HG03060 (cell line): Measurements from ENCODE around the gene ZCCHC14.
"Not testable (repeated sequence)": the region's sequence is repeated elsewhere in the genome, so short reads cannot be mapped to it uniquely, and the experiment has no call there.

Experiments used
- ATAC-seq: cut with Tn5 transposase; IDR thresholded peaks from one replicate; pipeline ENCODE4 v1.9.1; 2021; ENCODE audit warnings: low read depth, moderate number of reproducible peaks; ENCODE audit not compliant: unreplicated experiment

The ZCCHC14 gene

DNA sequence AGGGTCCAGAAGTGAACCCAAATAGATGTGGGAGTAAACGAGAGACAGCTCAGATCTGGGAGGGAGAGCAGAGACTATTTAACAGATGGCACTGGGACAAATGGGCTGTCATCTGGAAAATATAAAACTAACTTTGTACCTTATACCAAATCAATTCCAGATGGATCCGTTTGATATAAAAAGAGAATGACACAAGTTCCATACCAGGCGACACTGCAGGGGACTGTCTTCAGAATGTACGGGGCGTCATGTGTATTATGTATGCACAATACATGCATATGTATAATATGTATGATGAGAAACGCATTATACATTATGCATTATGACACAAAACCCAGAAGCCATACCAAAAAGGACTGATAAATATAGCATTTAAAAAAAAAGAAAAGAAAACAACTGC is 10.2 kb downstream of the ZCCHC14 start:
- not testable (repeated sequence) for ATAC-seq

GRCh38 chr16:87482266-87482665 is 10.6 kb downstream of the ZCCHC14 start:
- ATAC-seq: no peak

DNA sequence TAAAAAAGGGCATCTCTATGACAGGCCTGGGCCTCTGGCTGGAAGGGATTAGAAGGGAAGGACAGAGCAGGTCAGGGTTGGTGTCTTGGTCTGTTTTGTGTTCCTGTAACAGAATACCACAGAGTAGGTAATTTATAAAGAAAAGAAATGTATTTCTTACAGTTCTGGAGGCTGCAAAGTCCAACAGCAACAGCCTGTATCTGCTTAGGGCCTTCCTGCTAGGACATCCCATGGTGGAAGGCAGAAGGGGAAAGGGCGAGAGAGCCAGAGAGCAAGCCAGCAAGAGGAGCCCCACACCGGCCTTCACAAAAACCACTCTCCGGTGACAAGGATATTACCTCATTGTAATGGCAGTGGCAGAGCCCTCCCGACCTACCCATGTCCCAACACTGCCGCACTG is 11.1 kb downstream of the ZCCHC14 start:
- not testable (repeated sequence) for ATAC-seq

GRCh38 chr16:87477209-87477981 is 15.4 kb downstream of the ZCCHC14 start:
- ATAC-seq: not testable (repeated sequence)

DNA sequence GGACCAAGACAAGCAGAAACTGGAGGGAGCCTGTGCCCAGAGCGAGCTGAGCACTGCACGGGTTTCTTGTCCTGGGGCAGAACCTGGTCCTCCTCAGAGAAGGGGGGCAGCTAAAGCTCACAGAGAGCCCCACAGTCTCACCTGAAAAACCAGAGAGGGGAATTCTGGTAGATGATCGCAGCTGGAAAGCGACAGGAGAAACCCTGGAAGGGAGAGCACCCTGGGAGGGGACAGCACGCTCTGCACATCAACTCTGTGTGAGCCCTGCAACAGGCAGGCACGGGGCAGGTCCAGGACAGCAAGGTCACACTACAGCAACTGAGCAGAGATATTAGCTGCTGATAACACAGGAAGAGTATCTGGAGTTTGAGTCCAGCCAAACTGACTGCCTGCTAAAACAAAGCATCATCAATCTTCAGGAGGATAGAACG is 18.2 kb downstream of the ZCCHC14 start:
- ATAC-seq: no peak

- ATAC-seq: no peak
Observed at GRCh38 chr16:87474017-87474416, 18.8 kb downstream of the ZCCHC14 start.

GRCh38 chr16:87472935-87473334 is 19.9 kb downstream of the ZCCHC14 start:
- no peak for ATAC-seq

GRCh38 chr16:87472142-87472778 is 20.6 kb downstream of the ZCCHC14 start:
- ATAC-seq: no peak

DNA sequence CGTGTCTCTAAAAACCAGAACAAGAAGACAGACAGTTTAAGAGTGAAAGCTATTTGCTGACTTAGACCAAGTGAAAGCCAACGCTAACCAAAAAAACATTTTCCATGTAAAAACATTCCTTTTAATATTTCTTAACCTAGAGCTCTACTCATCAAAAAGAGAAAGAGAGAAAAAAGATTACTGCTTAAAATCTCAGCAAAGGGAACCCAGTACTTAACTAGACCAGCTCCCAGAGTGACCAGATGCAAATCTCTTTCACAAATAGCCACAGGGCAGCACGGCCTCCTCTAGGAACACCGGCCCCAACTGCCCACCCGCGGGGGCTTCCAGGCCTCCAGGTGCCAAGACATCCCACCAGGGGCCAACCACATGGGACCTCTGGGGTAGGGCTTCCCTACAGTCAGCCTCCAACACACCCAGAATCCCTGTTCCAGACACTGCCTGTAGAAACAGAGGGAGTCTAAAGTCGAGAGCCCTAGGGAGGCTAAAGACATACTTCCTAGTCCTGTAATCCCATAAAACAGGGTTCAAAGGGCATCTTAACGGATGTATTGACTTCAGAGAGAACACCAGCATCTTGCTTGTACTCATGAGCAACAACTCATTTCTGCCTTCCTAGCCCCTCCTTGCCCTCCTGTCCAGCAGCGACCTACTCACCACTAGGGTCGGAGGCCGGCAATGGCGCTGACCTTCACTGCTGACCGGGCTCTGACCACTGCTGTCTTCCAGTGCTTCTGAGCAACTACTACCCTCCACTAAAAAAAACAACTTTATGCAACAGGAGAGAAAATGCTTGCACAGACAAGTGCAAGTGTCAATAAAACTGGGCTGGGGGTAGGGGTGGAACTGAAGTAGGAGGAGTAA is 21.3 kb downstream of the ZCCHC14 start:
- no peak for ATAC-seq

- no peak for ATAC-seq
Observed at GRCh38 chr16:87470332-87470731, 22.5 kb downstream of the ZCCHC14 start.

- no peak for ATAC-seq
Observed at GRCh38 chr16:87469169-87469568, 23.7 kb downstream of the ZCCHC14 start.

DNA sequence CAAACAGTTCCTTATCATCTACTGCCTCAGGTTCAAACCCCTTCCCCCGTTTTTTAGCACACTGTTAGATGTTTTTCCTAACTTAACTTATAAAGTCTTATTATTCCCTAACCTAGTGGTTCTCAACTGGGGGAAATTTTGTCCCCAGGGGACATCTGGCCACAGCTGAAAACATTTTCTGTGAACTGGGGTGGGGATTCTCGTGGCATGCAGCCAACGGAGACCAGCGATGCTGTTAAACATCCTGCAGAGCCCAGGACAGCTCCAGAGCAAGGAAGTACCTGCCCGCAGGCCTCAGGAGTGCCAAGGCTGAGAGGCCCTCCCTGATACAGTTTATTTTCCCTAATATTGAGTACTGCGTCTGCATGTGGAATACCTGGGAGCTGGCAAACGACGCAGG is 24.3 kb downstream of the ZCCHC14 start:
- ATAC-seq: no peak

GRCh38 chr16:87466975-87467501 is 25.8 kb downstream of the ZCCHC14 start:
- ATAC-seq: no peak

- no peak for ATAC-seq
Observed at GRCh38 chr16:87465879-87466278, 26.9 kb downstream of the ZCCHC14 start.

DNA sequence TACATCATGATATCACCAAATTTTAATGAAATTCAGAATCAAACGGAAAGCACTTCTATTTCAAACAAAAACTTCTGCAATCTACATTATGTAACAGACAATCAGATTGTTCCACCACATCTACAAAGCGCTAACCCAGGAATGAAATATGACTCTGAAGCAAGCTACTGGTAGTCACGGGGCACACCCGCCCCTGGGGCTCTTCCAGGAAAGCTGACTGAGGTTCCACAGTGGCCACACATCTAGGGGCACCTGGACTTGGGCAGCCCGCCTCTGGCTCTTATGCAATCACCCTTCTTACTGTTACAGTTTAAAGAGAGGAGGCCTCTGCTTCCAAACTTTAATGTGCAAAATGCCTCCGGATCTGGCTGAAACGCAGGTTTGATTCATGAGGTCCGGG is 27.5 kb downstream of the ZCCHC14 start:
- no peak for ATAC-seq

- no peak for ATAC-seq
Observed at GRCh38 chr16:87464691-87465300, 28.0 kb downstream of the ZCCHC14 start.

GRCh38 chr16:87463722-87464690 is 28.8 kb downstream of the ZCCHC14 start:
- no peak for ATAC-seq

DNA sequence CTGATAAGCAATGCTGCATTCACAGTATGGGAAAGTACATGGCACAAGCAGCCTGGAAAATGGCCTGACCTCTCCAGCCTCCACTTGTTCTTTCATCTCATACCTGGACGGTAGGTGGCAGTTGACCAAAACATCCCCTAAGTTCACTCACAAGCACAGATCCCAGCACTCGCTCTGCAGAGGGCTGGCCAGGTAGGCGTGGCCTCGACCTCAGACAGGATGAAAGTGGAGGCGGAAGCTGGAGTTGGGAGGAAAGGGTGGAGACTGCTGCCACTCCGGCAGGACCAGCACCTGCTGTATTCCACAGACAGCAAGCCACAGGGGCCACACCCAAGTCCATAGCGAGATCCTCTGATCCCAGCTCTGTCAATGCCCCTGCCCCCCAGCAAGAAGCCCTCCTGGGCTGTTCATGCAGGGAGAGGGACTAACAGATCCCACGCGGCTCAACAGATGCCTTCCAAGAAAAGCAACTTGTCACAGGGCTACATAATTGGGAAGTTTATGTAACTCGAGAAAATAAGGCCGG is 31.3 kb downstream of the ZCCHC14 start:
- no peak for ATAC-seq

GRCh38 chr16:87460936-87461335 is 31.9 kb downstream of the ZCCHC14 start:
- no peak for ATAC-seq
